ENCODE measurements around the gene KCNA10.

- TF ChIP-seq CTCF (IDR thresholded peaks at IDR 0.05; ENCODE audit: insufficient read depth, low read length) = no peak
- TF ChIP-seq POLR2AphosphoS5 (IDR thresholded peaks at IDR 0.05; ENCODE audit: low read depth) = no peak
- no peak for TF ChIP-seq GABPA (IDR thresholded peaks at IDR 0.05; ENCODE audit: low read depth)
- TF ChIP-seq REST (IDR thresholded peaks at IDR 0.05; ENCODE audit: insufficient replicate concordance, low read depth) = no peak
- no peak for TF ChIP-seq SPI1 (IDR thresholded peaks at IDR 0.05; ENCODE audit: borderline replicate concordance, low read depth)
Measured at GRCh38 chr1:110503471-110503870, 15.5 kb downstream of the KCNA10 start.

Data from HL-60 (cell line).